Gastrocnemius medialis (tissue), 4 donors: Measurements from ENCODE around the gene SCAMP1. TPM values are rescaled to one million over a fixed set of nuclear protein-coding genes. Genes with fewer than 3 reads are reported as not detected.

Experiments
- ATAC-seq, 2 donors: fragments of 150-250 bp; one replicate each; pipeline ENCODE4 v1.9.1; 2016
- DNase-seq, 2 donors: peaks; one replicate each; pipeline ENCODE4 v3.0.0-alpha.2; 2019
- H3K27ac ChIP-seq, 4 donors: fragments of 200-600 bp; sonication (generic); 1 replicate in 1 of 4; 2 replicates in 3 of 4; pipeline ENCODE4 v1.5.1; 2016 to 2018; ENCODE audit warnings: mild to moderate bottlenecking in 2 of 4, moderate library complexity in 1 of 4
- H3K27me3 ChIP-seq, 3 donors: fragments of 200-600 bp; sonication (generic) in 2 of 3; 1 replicate in 1 of 3; 2 replicates in 2 of 3; pipeline versions ENCODE4 v1.5.1 to v1.6.0; 2016 to 2019; ENCODE audit warnings: mild to moderate bottlenecking in 1 of 3, moderate library complexity in 1 of 3
- H3K36me3 ChIP-seq, 2 donors: fragments of 200-600 bp; sonication (generic) in 1 of 2; one replicate each; pipeline ENCODE4 v1.5.1; 2017 to 2018
- H3K4me1 ChIP-seq, 2 donors: fragments of 200-600 bp; sonication (generic) in 1 of 2; one replicate each; pipeline ENCODE4 v1.5.1; 2016 to 2017; ENCODE audit warnings: mild to moderate bottlenecking in 2 of 2
- H3K4me3 ChIP-seq, 4 donors: fragments of 200-600 bp; sonication (generic) in 3 of 4; 1 replicate in 1 of 4; 2 replicates in 3 of 4; pipeline ENCODE4 v1.5.1; 2016 to 2019; ENCODE audit warnings: mild to moderate bottlenecking in 2 of 4
- H3K9me3 ChIP-seq, 3 donors: fragments of 200-600 bp; sonication (generic) in 2 of 3; 1 replicate in 1 of 3; 2 replicates in 2 of 3; pipeline ENCODE4 v1.5.1; 2016 to 2019
- POLR2A ChIP-seq, 2 donors: fragments of 450-650 bp; IDR thresholded peaks; one replicate each; pipeline ENCODE4 v1.6.1; 2017; ENCODE audit warnings: antibody characterized with exemption in 2 of 2, mild to moderate bottlenecking in 2 of 2, moderate library complexity in 2 of 2
- in situ Hi-C, 4 donors: fragments of 200-750 bp; cut with MboI; loops; one replicate each; pipeline versions ENCODE4 v1.15.0 to v1.8.0; 2017; ENCODE audit warnings: low sequenced_read_pairs in 4 of 4
- intact Hi-C: fragments of 100-400 bp; cut with DNase I; formaldehyde crosslinking; loops from one replicate; pipeline ENCODE4 v1.15.1; 2023; ENCODE audit warnings: low total_unique reads
- total RNA-seq, 4 donors: library from RNA; depleted of rRNA; stranded (reverse); fragments of >200 nt; gene quantifications; one replicate each; pipeline versions ENCODE4 v1.1.0 to v1.2.3, GENCODE V29; 2016
- TF ChIP-seq, protein P1 (sequence below), 5 experiments: fragments of 450-650 bp in 3 of 5; fragments of 200-600 bp in 2 of 5; sonication (generic) in 2 of 5; IDR thresholded peaks in 4 of 5; conservative IDR thresholded peaks in 1 of 5; 1 replicate in 4 of 5; 2 replicates in 1 of 5; pipeline ENCODE4 v1.5.1; 2016 to 2019; ENCODE audit warnings: antibody characterized with exemption in 5 of 5, mild to moderate bottlenecking in 3 of 5, moderate library complexity in 3 of 5

Gene SCAMP1
- total RNA-seq, 4 donors from 2014 or later = 17.5 to 35.2 (median 22.0) TPM

- DNase-seq = no peak
- H3K27ac ChIP-seq = no peak overlapping the region
- no peaks in the 10 kb centered on the region for H3K4me1 ChIP-seq
- no peaks in the 10 kb centered on the region for H3K27me3 ChIP-seq
- ATAC-seq = no peak
- intact Hi-C loops = no loop called here
- no peak overlapping the region for H3K4me3 ChIP-seq
- H3K9me3 ChIP-seq = no peaks in the 10 kb centered on the region
- in situ Hi-C loops = loop anchor here in 1 of 4 donors (25.0 kb wide), 1 partner anchor 479 kb away; no protein-coding TSS in a partner anchor
- TF ChIP-seq, protein P1, sequence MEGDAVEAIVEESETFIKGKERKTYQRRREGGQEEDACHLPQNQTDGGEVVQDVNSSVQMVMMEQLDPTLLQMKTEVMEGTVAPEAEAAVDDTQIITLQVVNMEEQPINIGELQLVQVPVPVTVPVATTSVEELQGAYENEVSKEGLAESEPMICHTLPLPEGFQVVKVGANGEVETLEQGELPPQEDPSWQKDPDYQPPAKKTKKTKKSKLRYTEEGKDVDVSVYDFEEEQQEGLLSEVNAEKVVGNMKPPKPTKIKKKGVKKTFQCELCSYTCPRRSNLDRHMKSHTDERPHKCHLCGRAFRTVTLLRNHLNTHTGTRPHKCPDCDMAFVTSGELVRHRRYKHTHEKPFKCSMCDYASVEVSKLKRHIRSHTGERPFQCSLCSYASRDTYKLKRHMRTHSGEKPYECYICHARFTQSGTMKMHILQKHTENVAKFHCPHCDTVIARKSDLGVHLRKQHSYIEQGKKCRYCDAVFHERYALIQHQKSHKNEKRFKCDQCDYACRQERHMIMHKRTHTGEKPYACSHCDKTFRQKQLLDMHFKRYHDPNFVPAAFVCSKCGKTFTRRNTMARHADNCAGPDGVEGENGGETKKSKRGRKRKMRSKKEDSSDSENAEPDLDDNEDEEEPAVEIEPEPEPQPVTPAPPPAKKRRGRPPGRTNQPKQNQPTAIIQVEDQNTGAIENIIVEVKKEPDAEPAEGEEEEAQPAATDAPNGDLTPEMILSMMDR (IDR thresholded peaks at IDR 0.05 in 4 of 5, conservative IDR thresholded peaks at IDR 0.05 in 1 of 5) = no peak
- H3K36me3 ChIP-seq = no peaks in the 10 kb centered on the region
Measured at GRCh38 chr5:78482948-78483347, 122.5 kb downstream of the SCAMP1 start.

GRCh38 chr5:78483809-78484521 lies 123.5 kb downstream of the SCAMP1 start:
- Histone ChIP-seq H3K4me3 (no peak overlapping the region), H3K27ac (no peak overlapping the region), H3K4me1 (no peaks in the 10 kb centered on the region), H3K36me3 (no peaks in the 10 kb centered on the region), H3K9me3 (no peaks in the 10 kb centered on the region), H3K27me3 (no peaks in the 10 kb centered on the region)
- in situ Hi-C loops (loop anchor here in 1 of 4 donors (25.0 kb wide), 1 partner anchor 478 kb away; no protein-coding TSS in a partner anchor), intact Hi-C loops (no loop called here)
- TF ChIP-seq, protein P1 (IDR thresholded peaks at IDR 0.05 in 4 of 5, conservative IDR thresholded peaks at IDR 0.05 in 1 of 5) = no peak
- TF ChIP-seq POLR2A (IDR thresholded peaks at IDR 0.05) = no peak
- ATAC-seq = peak in 1 of 2 donors; percentile 44
- DNase-seq = no peak

DNA sequence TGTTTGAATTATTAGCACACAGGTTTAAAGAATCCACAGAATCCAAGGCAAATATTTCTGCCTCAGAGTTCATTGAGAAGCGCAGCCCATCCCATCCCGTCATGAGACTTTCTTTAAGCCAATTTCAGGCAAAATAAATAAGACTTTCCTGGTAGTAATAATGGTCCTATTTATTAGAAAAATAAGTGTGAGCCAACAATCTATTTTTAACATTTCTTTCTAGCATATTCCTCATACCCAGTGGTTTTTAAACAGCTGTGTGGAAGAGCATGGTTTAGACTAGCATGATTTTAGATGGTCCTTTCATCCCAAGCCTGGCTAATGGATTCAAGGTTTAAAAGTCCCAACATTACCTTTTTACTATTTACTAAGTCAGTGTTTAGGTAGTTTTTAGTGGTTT lies 125.8 kb downstream of the SCAMP1 start:
- in situ Hi-C loops = loop anchor here in 1 of 4 donors (25.0 kb wide), 1 partner anchor 476 kb away; no protein-coding TSS in a partner anchor
- no peak for TF ChIP-seq POLR2A (IDR thresholded peaks at IDR 0.05)
- TF ChIP-seq, protein P1 (IDR thresholded peaks at IDR 0.05 in 4 of 5, conservative IDR thresholded peaks at IDR 0.05 in 1 of 5) = no peak
- H3K4me3 ChIP-seq = no peak overlapping the region
- DNase-seq = no peak
- no peaks in the 10 kb centered on the region for H3K9me3 ChIP-seq
- no peak for ATAC-seq
- no peaks in the 10 kb centered on the region for H3K36me3 ChIP-seq
- no peak overlapping the region for H3K27ac ChIP-seq
- intact Hi-C loops = no loop called here
- H3K27me3 ChIP-seq = no peaks in the 10 kb centered on the region
- no peaks in the 10 kb centered on the region for H3K4me1 ChIP-seq

- in situ Hi-C loops (loop anchor here in 1 of 4 donors (25.0 kb wide), 1 partner anchor 474 kb away; no protein-coding TSS in a partner anchor), intact Hi-C loops (no loop called here)
- Histone ChIP-seq H3K9me3 (no peaks in the 10 kb centered on the region), H3K27me3 (no peaks in the 10 kb centered on the region), H3K36me3 (no peaks in the 10 kb centered on the region), H3K27ac (no peak overlapping the region), H3K4me1 (no peaks in the 10 kb centered on the region), H3K4me3 (no peak overlapping the region)
- ATAC-seq (no peak), DNase-seq (no peak)
- TF ChIP-seq, protein P1 (IDR thresholded peaks at IDR 0.05 in 4 of 5, conservative IDR thresholded peaks at IDR 0.05 in 1 of 5) = no peak
- no peak for TF ChIP-seq POLR2A (IDR thresholded peaks at IDR 0.05)
Measured at GRCh38 chr5:78487846-78488245, 127.4 kb downstream of the SCAMP1 start.
